Brain pericyte (primary cell): ENCODE measurements around the gene MYH14.

ENCODE experiments used
- DNase-seq: peaks from one replicate; pipeline ENCODE4 v3.0.0-alpha.2; 2012; ENCODE audit warnings: low read depth, low spot score

Gene MYH14

DNA sequence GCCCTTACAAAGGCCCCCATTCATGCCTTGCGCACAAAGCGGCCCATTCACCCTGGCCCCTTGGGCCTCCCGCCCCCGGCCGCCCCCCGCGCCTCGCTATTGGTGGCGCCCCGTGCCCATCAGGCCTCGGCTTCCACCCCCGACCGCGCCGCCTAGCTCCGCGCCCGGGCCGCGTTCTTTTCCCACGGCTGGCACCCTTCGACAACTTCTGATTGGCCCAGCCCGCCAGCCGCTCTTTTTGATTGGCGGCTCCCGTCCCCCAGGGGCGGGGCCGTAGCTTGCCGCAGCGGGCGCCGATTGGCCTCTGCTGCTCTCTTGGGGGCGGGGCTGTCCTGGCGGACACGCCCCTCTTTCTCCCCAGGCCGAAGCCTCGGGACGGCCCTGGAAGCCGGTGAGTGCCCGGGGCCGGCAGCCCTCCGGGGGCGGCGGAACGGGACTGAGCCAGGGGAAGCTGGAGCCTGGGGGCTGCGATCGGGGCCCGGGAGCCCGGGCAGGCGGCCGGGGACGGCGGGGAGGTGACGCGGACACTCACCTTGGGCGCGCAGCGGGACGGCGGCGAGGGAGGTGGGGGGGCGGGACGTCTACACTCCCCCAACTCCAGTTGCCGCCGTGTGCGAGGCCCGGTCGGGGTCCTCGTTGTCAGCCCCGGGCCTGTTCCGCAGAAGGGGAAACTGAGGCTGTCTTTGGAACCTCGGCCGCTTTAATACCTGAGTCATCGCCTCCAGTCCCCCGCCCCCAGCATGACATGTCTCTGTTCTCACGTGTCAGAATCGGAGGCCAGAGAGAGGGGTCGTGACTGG is at the start of gene MYH14:
Gene MYH14, plus strand, starts transcription at position 342 of the 800 bp plus-strand sequence. CDS start 6,744 bp downstream, outside the sequence.
- no peak for DNase-seq

DNA sequence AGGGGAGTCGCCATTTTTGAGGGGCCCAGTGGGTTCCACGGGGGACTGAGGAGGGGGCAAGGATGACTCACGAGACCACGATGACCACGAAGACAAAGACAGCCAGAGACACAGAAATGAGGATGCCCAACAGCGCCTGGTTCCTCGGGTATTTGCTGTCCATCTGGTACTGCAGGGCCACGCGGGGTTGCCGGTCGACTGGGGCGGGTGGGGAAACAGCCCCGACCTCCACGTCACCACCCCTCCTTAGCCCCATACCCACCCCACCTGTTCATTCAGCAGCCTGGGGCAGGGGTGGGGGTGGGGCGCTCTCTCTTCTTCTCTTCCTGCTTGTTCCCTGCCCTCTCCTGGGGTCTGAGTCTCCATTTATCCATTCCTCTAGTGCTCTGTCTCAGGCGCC is 48.9 kb upstream of the MYH14 start:
- no peak for DNase-seq

DNA sequence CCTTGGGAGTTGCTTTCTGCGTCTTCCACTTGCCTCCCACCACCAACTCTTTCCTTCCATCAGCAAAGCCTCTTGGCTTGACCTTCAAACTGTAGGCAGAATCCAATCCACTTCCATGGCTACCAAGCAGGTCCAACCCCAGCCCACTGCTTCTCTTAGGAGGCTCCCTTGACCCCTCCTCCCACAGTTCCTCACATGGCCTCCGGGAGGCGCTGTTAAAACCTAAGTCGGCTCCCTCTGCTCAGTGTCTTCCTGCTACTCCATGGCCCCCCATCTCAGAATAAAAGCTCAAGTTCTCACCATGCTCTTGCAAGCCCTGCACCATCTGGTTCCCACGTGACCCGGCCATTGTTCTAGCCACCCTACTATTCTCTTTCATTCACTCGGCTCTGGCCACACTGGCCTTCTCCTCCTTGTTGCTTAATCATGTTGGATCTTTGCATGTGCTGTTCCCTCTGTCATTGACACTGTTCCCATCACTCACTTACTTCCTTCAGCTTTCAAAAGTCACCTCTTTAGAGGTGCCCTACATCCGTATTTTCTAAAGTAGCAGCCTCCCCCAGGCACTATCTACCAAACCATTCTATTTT is 47.8 kb upstream of the MYH14 start:
- DNase-seq, result no peak

DNA sequence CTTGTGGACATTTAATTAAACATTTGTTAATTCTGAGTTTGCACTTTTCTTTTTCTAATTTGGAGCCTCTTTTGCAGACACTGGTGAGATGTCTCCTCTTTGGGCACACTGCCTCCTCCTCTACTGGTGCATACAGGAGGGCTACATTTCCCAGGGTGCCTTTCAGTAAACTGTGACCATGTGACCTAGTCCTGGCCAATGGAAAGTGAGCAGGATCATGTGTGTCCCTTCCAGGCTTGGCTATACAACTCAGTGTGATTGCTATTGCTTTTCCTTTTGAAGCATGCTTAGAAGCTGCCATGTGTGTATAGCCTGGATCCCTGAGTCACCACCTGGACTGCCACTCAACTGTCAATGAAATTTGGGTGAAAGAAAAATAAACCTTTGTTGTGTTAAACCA is 44.8 kb upstream of the MYH14 start:
- DNase-seq, result no peak

DNA sequence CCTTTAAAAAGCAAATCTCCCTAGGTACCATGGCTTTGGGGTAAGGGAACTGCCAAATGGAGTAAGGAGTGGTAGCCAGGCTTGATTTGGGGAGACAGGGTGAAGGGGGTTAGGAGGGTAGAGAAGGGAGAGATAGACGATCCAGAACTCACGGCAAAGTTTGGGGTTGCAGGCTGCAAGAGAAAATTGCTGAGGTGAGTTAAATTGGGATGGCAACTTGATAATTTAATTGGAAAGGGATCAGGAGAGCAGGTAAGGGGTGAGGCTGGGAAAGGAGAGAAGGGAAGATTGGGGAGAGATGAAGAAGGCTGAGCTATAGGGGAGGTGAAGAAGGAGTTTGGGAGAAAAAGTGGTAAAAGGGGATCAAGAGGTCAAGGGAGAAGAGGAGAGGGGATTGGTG is 44.3 kb upstream of the MYH14 start:
- no peak for DNase-seq

DNA sequence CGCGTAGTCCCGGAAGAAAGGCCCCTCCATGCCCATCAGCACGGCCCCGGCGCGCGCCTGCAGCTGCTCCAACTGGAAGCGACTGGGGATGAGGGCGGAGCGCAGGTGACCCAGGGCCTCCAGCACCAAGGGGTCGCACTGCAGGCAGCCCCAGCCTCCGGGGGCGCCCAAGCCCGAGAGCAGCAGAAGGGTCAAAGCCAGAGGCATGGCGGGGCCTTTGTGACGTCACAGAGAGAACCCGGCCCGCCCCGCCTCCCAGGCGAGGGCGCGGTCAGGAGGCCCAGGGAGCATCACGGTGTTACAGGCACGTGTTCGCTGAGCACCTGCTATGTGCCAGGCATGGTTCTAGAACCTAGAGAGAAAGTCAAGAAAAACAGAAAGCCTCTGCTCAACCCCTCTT is 40.4 kb upstream of the MYH14 start, which contains the start of gene IZUMO2:
Gene IZUMO2, minus strand, starts transcription at position 294 of the 400 bp plus-strand sequence. Its CDS starts 87 bp downstream, at position 207.
- no peak for DNase-seq

DNA sequence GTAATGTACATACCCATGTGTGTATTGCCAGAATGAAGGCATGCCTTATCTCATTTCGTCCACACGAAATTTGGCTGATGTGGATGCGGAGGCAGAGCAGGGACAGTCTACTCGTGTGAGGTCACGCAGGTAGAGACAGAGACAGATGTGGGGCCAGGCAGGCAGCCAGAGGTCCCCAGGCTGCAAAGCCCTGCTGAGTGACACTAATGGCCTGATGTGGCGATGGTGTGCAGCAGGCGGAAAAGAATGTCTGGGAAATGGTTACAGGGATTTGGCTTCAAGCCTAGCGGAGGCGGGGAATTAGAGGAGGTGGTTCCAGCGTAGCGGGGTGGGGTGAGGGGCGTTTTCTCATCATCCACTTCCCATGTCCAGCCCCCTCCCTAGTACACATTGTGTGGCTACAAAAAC is 36.1 kb upstream of the MYH14 start:
- DNase-seq, result no peak

DNA sequence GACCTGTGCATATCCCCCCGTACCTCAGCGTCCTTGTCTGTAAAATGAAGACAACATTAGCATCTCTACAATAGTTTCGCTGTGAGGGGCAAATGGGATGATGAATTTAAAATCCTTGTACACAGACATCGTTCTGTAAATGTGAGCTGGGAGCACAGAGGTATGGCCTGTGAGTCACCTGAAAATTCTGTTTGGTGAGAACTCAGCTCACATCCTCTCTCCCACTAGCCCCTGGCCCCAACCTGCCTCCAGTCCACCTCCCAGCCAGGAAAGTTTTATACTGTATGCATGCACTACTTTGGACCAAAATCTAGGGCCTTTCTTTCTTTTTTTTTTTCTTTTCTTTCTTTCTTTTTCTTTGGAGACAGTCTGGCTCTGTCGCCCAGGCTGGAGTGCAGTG is 31.7 kb upstream of the MYH14 start:
- DNase-seq, result no peak

DNA sequence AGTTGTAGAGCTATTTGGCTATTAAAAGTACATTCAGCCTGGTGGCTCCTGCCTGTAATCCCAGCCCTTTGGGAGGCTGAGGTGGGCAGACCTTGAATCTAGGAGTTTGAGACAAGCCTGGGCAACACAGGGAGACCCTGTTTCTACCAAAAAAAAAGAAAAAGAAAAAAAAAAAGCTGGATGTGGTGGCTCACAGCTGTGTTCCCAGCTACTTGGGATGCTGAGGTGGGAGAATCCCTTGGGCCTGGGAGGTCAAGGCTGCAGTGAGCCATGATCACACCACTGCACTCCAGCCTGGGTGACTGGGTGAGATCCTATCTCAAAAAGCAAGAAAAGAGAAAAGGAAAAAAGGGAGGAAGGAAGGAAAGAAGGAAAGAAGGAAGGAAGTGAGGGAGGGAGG is 30.7 kb upstream of the MYH14 start:
- DNase-seq, result no peak

DNA sequence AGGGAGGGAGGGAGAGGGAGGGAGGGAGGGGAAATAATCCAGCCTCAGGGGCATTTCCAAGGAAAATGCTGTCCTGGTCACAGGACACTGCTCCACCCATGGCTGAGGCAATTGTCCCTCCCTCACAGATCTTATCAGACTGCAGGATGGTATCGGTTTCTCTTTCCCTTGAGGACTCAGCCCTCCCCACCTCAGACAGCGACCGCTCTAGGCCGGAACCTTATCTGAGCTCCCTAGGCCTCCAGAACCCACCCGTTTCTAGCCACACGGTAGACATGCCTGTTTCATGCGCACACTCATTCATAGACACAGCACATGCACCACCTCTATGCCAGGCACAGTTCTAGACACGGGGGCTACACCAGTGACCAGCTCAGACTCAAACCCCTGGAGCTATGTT is 30.3 kb upstream of the MYH14 start:
- no peak for DNase-seq

DNA sequence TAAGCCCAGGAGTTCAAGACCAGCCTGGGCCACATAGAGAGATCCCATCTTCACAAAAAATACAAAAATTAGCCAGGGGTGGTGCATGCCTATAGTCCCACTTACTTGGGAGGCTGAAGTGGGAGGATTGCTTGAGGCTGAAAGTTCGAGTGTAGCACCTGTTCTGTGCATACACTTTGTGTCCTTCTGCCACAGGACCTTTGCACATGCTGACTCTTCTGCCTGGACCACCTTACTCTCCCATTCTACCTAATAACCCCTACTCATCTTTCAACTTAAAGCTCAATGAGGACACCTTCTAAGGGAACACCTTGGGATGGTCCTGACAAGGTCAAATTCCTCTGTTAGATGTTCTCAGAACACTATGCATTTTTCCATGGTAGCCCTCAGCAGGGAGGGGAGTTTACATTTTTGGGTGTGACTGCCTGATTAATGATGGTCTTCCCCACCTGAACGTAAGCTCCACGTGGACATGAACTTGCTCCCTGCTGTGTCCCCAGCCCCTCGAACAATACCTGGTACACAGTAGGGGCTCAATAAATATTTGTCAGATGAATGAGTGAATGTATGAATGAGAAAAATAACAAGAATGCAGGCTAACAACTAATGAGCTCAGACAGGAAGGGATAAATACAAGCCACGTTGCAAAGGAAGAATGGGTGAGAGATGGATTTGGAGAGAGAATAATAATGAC is 29.2 kb upstream of the MYH14 start:
- no peak for DNase-seq

DNA sequence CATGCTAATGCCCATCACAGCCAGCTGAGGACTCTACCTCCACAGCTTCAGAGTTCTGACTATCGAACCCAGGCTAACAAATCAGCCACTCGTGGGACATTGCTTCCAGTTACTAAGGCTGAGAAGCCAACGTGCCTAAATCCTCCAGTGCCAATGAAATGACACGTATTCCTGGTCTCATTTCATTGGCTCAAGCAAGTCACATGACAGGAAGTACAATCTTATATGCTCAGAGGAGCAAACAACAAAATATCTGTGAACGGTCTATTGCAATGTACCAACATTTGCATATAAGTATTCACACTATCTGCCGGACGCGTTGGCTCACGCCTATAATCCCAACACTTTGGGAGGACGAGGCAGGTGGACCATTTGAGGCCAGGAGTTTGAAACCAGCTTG is 27.5 kb upstream of the MYH14 start:
- DNase-seq, result no peak

DNA sequence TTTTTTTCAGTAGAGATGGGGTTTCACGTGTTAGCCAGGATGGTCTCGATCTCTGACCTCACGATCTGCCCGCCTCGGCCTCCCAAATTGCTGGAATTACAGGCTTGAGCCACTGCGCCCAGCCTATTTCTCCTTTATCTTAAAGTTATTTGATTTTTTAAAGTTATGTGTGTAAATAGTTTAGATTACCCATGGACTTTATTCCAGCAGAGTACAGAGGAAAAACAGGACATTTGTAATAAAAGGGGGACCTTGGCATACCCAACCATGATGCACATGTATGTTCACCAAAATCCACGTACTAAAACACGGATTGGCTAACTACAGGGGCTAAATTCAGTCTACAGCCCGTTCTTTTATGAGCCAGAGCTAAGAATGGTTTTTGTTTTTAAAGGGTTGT is 26.6 kb upstream of the MYH14 start:
- no peak for DNase-seq

DNA sequence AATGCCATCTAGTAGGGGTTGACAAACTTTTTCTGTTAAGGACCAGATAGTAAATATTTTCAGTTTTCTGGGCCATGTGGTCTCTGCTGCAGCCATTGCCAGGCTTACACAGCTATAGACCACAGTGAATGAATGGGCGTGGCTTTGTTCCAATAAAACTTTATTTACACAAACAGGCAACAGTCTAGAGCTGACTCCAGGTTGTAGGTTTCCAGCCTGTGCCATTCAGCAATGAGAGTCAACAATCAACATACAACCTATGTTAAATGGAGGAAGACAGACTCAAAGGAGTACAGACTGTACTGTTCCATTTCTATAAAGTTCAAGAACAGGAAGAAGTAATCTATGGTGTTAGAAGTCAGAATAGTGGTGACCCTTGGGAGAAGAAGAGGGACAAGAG is 25.1 kb upstream of the MYH14 start:
- no peak for DNase-seq

DNA sequence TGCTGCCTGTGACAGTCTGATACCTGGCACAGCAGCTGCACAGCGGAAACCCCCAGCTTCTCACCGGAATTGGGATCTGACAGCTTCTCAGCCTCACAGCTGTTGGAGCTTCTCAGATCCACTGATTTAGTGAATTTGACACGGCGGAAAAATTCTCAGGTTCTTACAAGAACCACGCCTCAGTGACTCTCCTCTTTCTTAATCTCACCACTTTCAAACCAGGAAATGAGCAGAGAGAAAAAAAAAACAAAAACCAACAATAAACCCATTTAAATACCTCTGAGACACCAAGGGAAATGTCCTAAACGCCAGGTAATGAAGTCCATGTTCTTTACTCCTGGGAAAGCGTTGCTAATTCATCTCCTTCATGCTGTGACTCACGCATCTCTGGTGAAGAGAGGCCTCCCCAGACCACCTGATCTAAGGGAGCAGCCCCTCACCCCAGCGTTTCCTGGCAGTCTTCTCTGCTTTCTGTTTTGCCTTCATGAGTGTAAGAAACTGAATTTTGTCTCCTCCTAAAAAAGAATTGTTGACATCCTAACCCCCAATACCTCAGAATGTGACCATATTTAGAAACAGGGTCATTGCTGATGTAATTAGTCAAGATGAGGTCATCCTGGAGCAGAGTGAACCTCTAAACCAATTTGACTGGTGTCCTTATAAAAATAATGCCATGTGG is 24.4 kb upstream of the MYH14 start:
- no peak for DNase-seq

DNA sequence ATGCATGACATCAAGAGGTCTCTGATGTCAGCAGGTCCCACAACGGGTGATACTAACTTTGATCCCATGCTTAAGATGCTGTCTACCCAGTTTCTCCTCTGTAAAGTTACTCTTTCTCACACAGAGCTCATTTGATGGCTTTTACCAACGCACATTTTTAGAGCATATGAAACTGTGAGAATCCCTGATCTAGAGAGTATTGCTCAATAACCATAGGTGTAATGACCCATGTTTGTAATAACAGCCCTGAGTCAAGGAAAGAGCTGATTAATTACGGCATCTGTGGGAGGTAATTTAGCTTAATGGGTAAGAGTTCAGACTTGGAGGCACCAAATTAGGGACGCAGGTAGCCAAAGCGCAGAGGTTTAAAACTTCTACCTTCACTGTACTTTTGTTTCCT is 22.3 kb upstream of the MYH14 start:
- no peak for DNase-seq

DNA sequence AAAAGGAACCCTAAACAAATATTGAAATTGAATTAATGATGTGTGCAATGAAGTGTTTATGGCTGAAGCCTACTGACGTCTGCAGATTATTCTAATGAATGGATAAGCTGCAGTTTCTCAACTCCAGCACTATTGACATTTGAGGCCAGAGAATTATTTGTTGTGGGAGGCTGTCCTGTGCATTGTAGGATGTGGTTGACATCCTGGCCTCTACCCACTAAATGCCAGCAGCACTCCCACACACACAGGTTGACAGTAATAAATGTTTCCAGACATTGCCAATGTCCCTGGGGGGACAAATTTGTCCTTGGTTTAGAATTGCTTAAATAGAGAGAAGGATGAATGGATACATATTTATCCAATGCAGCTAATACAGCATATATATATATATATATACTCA is 19.2 kb upstream of the MYH14 start:
- DNase-seq, result no peak

DNA sequence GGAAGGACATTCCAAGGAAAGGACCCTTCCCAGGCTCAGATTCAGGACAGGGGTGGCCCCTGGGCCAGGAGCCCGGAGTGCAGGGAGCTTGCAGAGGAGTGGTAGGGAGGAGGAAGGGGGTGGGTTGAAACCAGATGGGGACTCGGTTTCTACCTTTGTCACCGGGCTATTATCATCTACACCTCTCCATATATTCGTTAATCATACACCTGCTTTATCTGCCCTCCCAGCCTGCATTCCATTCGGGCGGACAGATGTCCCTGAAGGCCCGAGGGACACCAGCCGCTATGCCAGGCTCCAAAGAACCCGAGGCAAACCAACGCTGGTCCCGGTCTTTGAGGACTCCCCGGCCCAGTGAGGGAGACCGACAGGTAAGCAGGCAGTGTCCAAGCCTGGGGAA is 15.5 kb upstream of the MYH14 start:
- no peak for DNase-seq

DNA sequence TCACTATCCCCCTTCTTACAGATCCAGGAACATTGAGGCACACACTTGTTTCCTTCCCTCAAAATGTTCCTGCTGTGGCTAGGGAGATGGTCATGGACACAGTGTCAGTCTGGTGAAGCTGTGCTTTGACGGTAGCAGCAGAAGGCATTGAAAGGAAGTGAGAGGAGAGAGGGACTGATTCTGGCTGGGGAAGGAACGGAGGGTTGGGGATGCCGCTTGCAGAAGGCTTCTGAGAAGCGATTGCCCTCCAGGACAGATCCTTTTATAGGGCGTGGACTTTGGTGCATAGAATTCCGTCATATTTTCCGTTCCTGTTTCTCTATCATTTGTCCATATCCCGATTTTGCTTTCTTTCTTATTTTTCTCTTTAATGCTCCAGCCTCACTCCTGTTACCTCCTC is 14.1 kb upstream of the MYH14 start:
- no peak for DNase-seq

DNA sequence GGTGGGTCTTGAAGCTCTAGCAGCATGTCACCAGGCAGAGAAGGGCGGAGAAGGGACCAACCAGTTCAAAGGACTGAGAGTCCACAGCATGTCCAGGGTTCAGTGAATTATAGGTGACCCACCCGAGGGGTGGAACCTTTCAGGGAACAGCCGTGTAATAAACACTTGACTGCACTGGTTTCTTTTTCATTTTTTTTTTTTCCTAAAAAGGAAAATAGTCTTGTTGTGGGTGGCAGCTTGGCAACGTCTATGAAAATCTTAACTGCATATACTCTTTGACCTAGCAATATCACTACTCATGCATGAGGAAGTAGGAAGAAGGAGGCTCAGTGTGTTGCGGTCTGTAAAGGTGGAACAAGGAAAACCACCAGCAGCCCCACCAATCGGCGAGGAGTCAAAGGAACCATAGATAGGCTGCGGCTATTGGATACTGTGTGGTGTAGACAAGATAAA is 13.0 kb upstream of the MYH14 start:
- DNase-seq, result no peak

DNA sequence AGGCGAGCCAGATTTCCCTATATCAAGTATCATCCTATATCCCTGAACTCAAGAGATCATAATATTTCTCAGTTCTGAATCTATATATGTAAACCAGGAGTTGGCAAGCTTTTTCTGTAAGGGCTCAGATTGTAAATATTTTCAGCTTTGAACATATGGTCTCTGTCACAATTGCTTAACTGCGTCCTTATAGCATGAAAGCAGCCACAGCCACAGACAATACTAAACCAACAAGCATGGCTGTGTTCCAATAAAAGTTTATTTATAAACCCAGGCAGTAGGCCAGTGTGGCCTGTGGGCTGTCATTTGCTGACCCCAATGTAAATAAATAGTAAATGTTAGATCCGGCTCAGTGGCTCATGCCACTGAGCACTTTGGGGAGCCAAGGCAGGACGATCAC is 12.2 kb upstream of the MYH14 start:
- no peak for DNase-seq
